ENCODE data around the gene GSK3B.
"Not testable (repeated sequence)": the region's sequence is repeated elsewhere in the genome, so short reads cannot be mapped to it uniquely, and the experiment has no call there.

The GSK3B gene

GRCh38 chr3:119998166-119998565, 96.1 kb downstream of the GSK3B start:
- Histone ChIP-seq H3K4me1 (ENCODE audit: low read length) (no peaks in the 10 kb centered on the region), H3K9me2 (replicated peaks; ENCODE audit: insufficient read depth, low read length) (no peaks in the 10 kb centered on the region), H3K27me3 (replicated peaks; ENCODE audit: insufficient read depth, low read length) (no peaks in the 10 kb centered on the region), H3K4me2 (ENCODE audit: low read depth, low read length) (no peak overlapping the region), H3K4me3 (ENCODE audit: low read length) (no peak overlapping the region), H3K9ac (ENCODE audit: low read length) (no peak overlapping the region), H2AFZ (ENCODE audit: low read length) (no peak overlapping the region), H3K27ac (ENCODE audit: low read length) (no peak overlapping the region), H3K79me2 (ENCODE audit: low read length) (peaks cover 89% of the 10 kb centered on the region), H4K20me1 (ENCODE audit: insufficient read depth, low read length) (peaks cover 4% of the 10 kb centered on the region; the same call in 1 of the 2 replicates), H3K9me3 (replicated peaks; ENCODE audit: insufficient read depth, low read length) (no peaks in the 10 kb centered on the region), H3F3A (ENCODE audit: insufficient read depth, low read length) (no peaks in the 10 kb centered on the region), H3K36me3 (replicated peaks; ENCODE audit: insufficient read depth, low read length) (no peaks in the 10 kb centered on the region)
- no peak for TF ChIP-seq EZH2phosphoT487 (IDR thresholded peaks at IDR 0.05; ENCODE audit: low read length)
- TF ChIP-seq CTCF (IDR thresholded peaks at IDR 0.05; ENCODE audit: low read length): no peak
- TF ChIP-seq EZH2 (optimal IDR thresholded peaks at IDR 0.05; ENCODE audit: low read depth, low read length): no peak
- DNase-seq: no peak

- no peaks in the 10 kb centered on the region for H3K4me1 ChIP-seq (ENCODE audit: low read length)
- peaks cover 4% of the 10 kb centered on the region; the same call in 1 of the 2 replicates for H4K20me1 ChIP-seq (ENCODE audit: insufficient read depth, low read length)
- no peak for TF ChIP-seq EZH2 (optimal IDR thresholded peaks at IDR 0.05; ENCODE audit: low read depth, low read length)
- no peak for TF ChIP-seq EZH2phosphoT487 (IDR thresholded peaks at IDR 0.05; ENCODE audit: low read length)
- TF ChIP-seq CTCF (IDR thresholded peaks at IDR 0.05; ENCODE audit: low read length): no peak
- no peak overlapping the region for H3K27ac ChIP-seq (ENCODE audit: low read length)
- no peak for DNase-seq
- no peak overlapping the region for H3K9ac ChIP-seq (ENCODE audit: low read length)
- no peaks in the 10 kb centered on the region for H3F3A ChIP-seq (ENCODE audit: insufficient read depth, low read length)
- H2AFZ ChIP-seq (ENCODE audit: low read length): no peak overlapping the region
- no peaks in the 10 kb centered on the region for H3K36me3 ChIP-seq (replicated peaks; ENCODE audit: insufficient read depth, low read length)
- no peaks in the 10 kb centered on the region for H3K9me2 ChIP-seq (replicated peaks; ENCODE audit: insufficient read depth, low read length)
- no peak overlapping the region for H3K4me3 ChIP-seq (ENCODE audit: low read length)
- no peaks in the 10 kb centered on the region for H3K27me3 ChIP-seq (replicated peaks; ENCODE audit: insufficient read depth, low read length)
- H3K79me2 ChIP-seq (ENCODE audit: low read length): peaks cover 93% of the 10 kb centered on the region
- H3K4me2 ChIP-seq (ENCODE audit: low read depth, low read length): no peak overlapping the region
- no peaks in the 10 kb centered on the region for H3K9me3 ChIP-seq (replicated peaks; ENCODE audit: insufficient read depth, low read length)
These were observed 103.4 kb downstream of the GSK3B start for GRCh38 chr3:119990888-119991287.

- no peak overlapping the region for H3K4me2 ChIP-seq (ENCODE audit: low read depth, low read length)
- H3K4me3 ChIP-seq (ENCODE audit: low read length): no peak overlapping the region
- no peaks in the 10 kb centered on the region for H3K36me3 ChIP-seq (replicated peaks; ENCODE audit: insufficient read depth, low read length)
- H3K79me2 ChIP-seq (ENCODE audit: low read length): peaks cover 96% of the 10 kb centered on the region
- H3K9me2 ChIP-seq (replicated peaks; ENCODE audit: insufficient read depth, low read length): no peaks in the 10 kb centered on the region
- no peak overlapping the region for H2AFZ ChIP-seq (ENCODE audit: low read length)
- H3K27ac ChIP-seq (ENCODE audit: low read length): no peak overlapping the region
- no peak overlapping the region for H3K9ac ChIP-seq (ENCODE audit: low read length)
- no peak for DNase-seq
- H3K9me3 ChIP-seq (replicated peaks; ENCODE audit: insufficient read depth, low read length): no peaks in the 10 kb centered on the region
- no peaks in the 10 kb centered on the region for H3K4me1 ChIP-seq (ENCODE audit: low read length)
- no peak for TF ChIP-seq EZH2phosphoT487 (IDR thresholded peaks at IDR 0.05; ENCODE audit: low read length)
- TF ChIP-seq EZH2 (optimal IDR thresholded peaks at IDR 0.05; ENCODE audit: low read depth, low read length): no peak
- no peak for TF ChIP-seq CTCF (IDR thresholded peaks at IDR 0.05; ENCODE audit: low read length)
- no peaks in the 10 kb centered on the region for H3K27me3 ChIP-seq (replicated peaks; ENCODE audit: insufficient read depth, low read length)
- H3F3A ChIP-seq (ENCODE audit: insufficient read depth, low read length): no peaks in the 10 kb centered on the region
- peaks cover 4% of the 10 kb centered on the region; the same call in 1 of the 2 replicates for H4K20me1 ChIP-seq (ENCODE audit: insufficient read depth, low read length)
These were observed 104.1 kb downstream of the GSK3B start for GRCh38 chr3:119989981-119990655.

GRCh38 chr3:119986812-119987211, 107.4 kb downstream of the GSK3B start:
- not testable (repeated sequence) for H3K4me2 ChIP-seq (ENCODE audit: low read depth, low read length); H3K27me3 ChIP-seq (replicated peaks; ENCODE audit: insufficient read depth, low read length); DNase-seq; H3K4me1 ChIP-seq (ENCODE audit: low read length); H3K9ac ChIP-seq (ENCODE audit: low read length); H3K4me3 ChIP-seq (ENCODE audit: low read length); H3K9me3 ChIP-seq (replicated peaks; ENCODE audit: insufficient read depth, low read length); H3K9me2 ChIP-seq (replicated peaks; ENCODE audit: insufficient read depth, low read length); H2AFZ ChIP-seq (ENCODE audit: low read length); H4K20me1 ChIP-seq (ENCODE audit: insufficient read depth, low read length); H3K27ac ChIP-seq (ENCODE audit: low read length); H3K36me3 ChIP-seq (replicated peaks; ENCODE audit: insufficient read depth, low read length); H3F3A ChIP-seq (ENCODE audit: insufficient read depth, low read length)
- peaks cover 80% of the 10 kb centered on the region for H3K79me2 ChIP-seq (ENCODE audit: low read length)
